Measurements from ENCODE around the gene SLC16A8.

Gene SLC16A8

GRCh38 chr22:38125751-38126201 lies 41.8 kb upstream of the SLC16A8 start:
- Histone ChIP-seq H3F3A (ENCODE audit: insufficient read depth, low read length) (no peaks in the 10 kb centered on the region), H3K9me3 (ENCODE audit: low read length) (no peaks in the 10 kb centered on the region), H3K27ac (ENCODE audit: low read depth, low read length, poor library complexity, severe bottlenecking) (no peak overlapping the region), H3K79me2 (ENCODE audit: insufficient read depth, low read length) (no peaks in the 10 kb centered on the region), H3K4me1 (ENCODE audit: insufficient read depth, low read length, severe bottlenecking) (no peaks in the 10 kb centered on the region), H3K9ac (ENCODE audit: low read length) (no peak overlapping the region), H3K4me3 (ENCODE audit: low read depth, low read length, poor library complexity, severe bottlenecking) (no peak overlapping the region), H3K4me2 (ENCODE audit: low read length) (no peak overlapping the region), H3K36me3 (ENCODE audit: insufficient read depth, low read length) (no peaks in the 10 kb centered on the region), H4K20me1 (ENCODE audit: insufficient read depth, low read length) (no peaks in the 10 kb centered on the region), H2AFZ (ENCODE audit: low read length) (no peak overlapping the region), H3K27me3 (ENCODE audit: insufficient read depth, low read length) (no peaks in the 10 kb centered on the region), H3K9me2 (ENCODE audit: low read depth, low read length) (no peaks in the 10 kb centered on the region)
- TF ChIP-seq EZH2 (IDR thresholded peaks at IDR 0.05; ENCODE audit: borderline replicate concordance, low read length) (no peak), CTCF (IDR thresholded peaks at IDR 0.05; ENCODE audit: low read length) (no peak)

- Histone ChIP-seq H3K4me1 (ENCODE audit: insufficient read depth, low read length, severe bottlenecking) (no peaks in the 10 kb centered on the region), H3F3A (ENCODE audit: insufficient read depth, low read length) (no peaks in the 10 kb centered on the region), H3K9me3 (ENCODE audit: low read length) (no peaks in the 10 kb centered on the region), H3K9me2 (ENCODE audit: low read depth, low read length) (no peaks in the 10 kb centered on the region), H3K4me2 (ENCODE audit: low read length) (no peak overlapping the region), H3K36me3 (ENCODE audit: insufficient read depth, low read length) (no peaks in the 10 kb centered on the region), H4K20me1 (ENCODE audit: insufficient read depth, low read length) (no peaks in the 10 kb centered on the region), H3K9ac (ENCODE audit: low read length) (no peak overlapping the region), H3K4me3 (ENCODE audit: low read depth, low read length, poor library complexity, severe bottlenecking) (no peak overlapping the region), H3K27me3 (ENCODE audit: insufficient read depth, low read length) (no peaks in the 10 kb centered on the region), H3K27ac (ENCODE audit: low read depth, low read length, poor library complexity, severe bottlenecking) (no peak overlapping the region), H3K79me2 (ENCODE audit: insufficient read depth, low read length) (no peaks in the 10 kb centered on the region), H2AFZ (ENCODE audit: low read length) (no peak overlapping the region)
- TF ChIP-seq EZH2 (IDR thresholded peaks at IDR 0.05; ENCODE audit: borderline replicate concordance, low read length) (no peak), CTCF (IDR thresholded peaks at IDR 0.05; ENCODE audit: low read length) (no peak)
Observed at GRCh38 chr22:38125038-38125610, 41.1 kb upstream of the SLC16A8 start.

- Histone ChIP-seq H3K36me3 (ENCODE audit: insufficient read depth, low read length) (no peaks in the 10 kb centered on the region), H3F3A (ENCODE audit: insufficient read depth, low read length) (no peaks in the 10 kb centered on the region), H2AFZ (ENCODE audit: low read length) (no peak overlapping the region), H3K4me3 (ENCODE audit: low read depth, low read length, poor library complexity, severe bottlenecking) (no peak overlapping the region), H3K27me3 (ENCODE audit: insufficient read depth, low read length) (no peaks in the 10 kb centered on the region), H3K4me2 (ENCODE audit: low read length) (no peak overlapping the region), H3K27ac (ENCODE audit: low read depth, low read length, poor library complexity, severe bottlenecking) (no peak overlapping the region), H3K79me2 (ENCODE audit: insufficient read depth, low read length) (no peaks in the 10 kb centered on the region), H3K4me1 (ENCODE audit: insufficient read depth, low read length, severe bottlenecking) (no peaks in the 10 kb centered on the region), H3K9me3 (ENCODE audit: low read length) (no peaks in the 10 kb centered on the region), H3K9ac (ENCODE audit: low read length) (no peak overlapping the region), H3K9me2 (ENCODE audit: low read depth, low read length) (no peaks in the 10 kb centered on the region), H4K20me1 (ENCODE audit: insufficient read depth, low read length) (no peaks in the 10 kb centered on the region)
- TF ChIP-seq EZH2 (IDR thresholded peaks at IDR 0.05; ENCODE audit: borderline replicate concordance, low read length) = no peak
- no peak for TF ChIP-seq CTCF (IDR thresholded peaks at IDR 0.05; ENCODE audit: low read length)
Observed at GRCh38 chr22:38124236-38124974, 40.4 kb upstream of the SLC16A8 start.

All from OCI-LY1 (cell line).